ENCODE results near the gene DEGS2. TPM values are rescaled to one million over a fixed set of nuclear protein-coding genes. Genes with fewer than 3 reads are reported as not detected.

Gene DEGS2
- total RNA-seq, 1 experiment from 2014 or later, result 1.6 TPM

GRCh38 chr14:100135073-100135472, 24.4 kb downstream of the DEGS2 start (continued):
- TF ChIP-seq ATF2 (CRISPR knock-in tag; IDR thresholded peaks at IDR 0.05; ENCODE audit: borderline replicate concordance, low read depth) (no peak), NR1H2 (CRISPR knock-in tag; IDR thresholded peaks at IDR 0.05) (no peak), STAT6 (CRISPR knock-in tag; conservative IDR thresholded peaks at IDR 0.05; ENCODE audit: low read depth) (no peak), EMX1 (CRISPR knock-in tag; IDR thresholded peaks at IDR 0.05) (no peak), NR3C1 (CRISPR knock-in tag; conservative IDR thresholded peaks at IDR 0.05; ENCODE audit: low read depth) (no peak), ZSCAN18 (CRISPR knock-in tag; IDR thresholded peaks at IDR 0.05) (no peak), ZNF121 (CRISPR knock-in tag; IDR thresholded peaks at IDR 0.05) (no peak), FOXJ3 (CRISPR knock-in tag; IDR thresholded peaks at IDR 0.05; ENCODE audit: borderline replicate concordance) (no peak), ZMAT4 (CRISPR knock-in tag; IDR thresholded peaks at IDR 0.05) (no peak)

- Mint-ChIP-seq H3K27ac (no peak overlapping the region), H3K4me1 (peaks cover 12% of the 10 kb centered on the region), H3K4me3 (no peak overlapping the region), H3K36me3 (no peaks in the 10 kb centered on the region; the same call in 1 of the 2 replicates), H3K27me3 (ENCODE audit: low read depth) (no peaks in the 10 kb centered on the region), H3K9me3 (no peaks in the 10 kb centered on the region)
- TF ChIP-seq ATF1 (CRISPR knock-in tag; IDR thresholded peaks at IDR 0.05), result no peak
- TF ChIP-seq JAZF1 (CRISPR knock-in tag; IDR thresholded peaks at IDR 0.05), result no peak
- TF ChIP-seq ZSCAN18 (CRISPR knock-in tag; IDR thresholded peaks at IDR 0.05), result no peak
- TF ChIP-seq SOX15 (CRISPR knock-in tag; IDR thresholded peaks at IDR 0.05), result no peak
- TF ChIP-seq ZNF671 (CRISPR knock-in tag; IDR thresholded peaks at IDR 0.05), result no peak
- TF ChIP-seq ZNF219 (CRISPR knock-in tag; IDR thresholded peaks at IDR 0.05; ENCODE audit: borderline replicate concordance), result no peak
- TF ChIP-seq NR3C1 (CRISPR knock-in tag; conservative IDR thresholded peaks at IDR 0.05; ENCODE audit: low read depth), result no peak
- no peak for TF ChIP-seq ERG (CRISPR knock-in tag; IDR thresholded peaks at IDR 0.05)
- TF ChIP-seq STAT6 (CRISPR knock-in tag; conservative IDR thresholded peaks at IDR 0.05; ENCODE audit: low read depth), result no peak
- no peak for TF ChIP-seq E2F4 (CRISPR knock-in tag; IDR thresholded peaks at IDR 0.05; ENCODE audit: borderline replicate concordance, low read depth)
- TF ChIP-seq ELF4 (CRISPR knock-in tag; IDR thresholded peaks at IDR 0.05; ENCODE audit: low read depth), result no peak
- no peak for TF ChIP-seq IRF1 (CRISPR knock-in tag; IDR thresholded peaks at IDR 0.05)
- TF ChIP-seq NFATC4 (CRISPR knock-in tag; IDR thresholded peaks at IDR 0.05), result no peak
- no peak for TF ChIP-seq CBFB (CRISPR knock-in tag; IDR thresholded peaks at IDR 0.05; ENCODE audit: low read depth)
- TF ChIP-seq FOXJ3 (CRISPR knock-in tag; IDR thresholded peaks at IDR 0.05; ENCODE audit: borderline replicate concordance), result no peak
- ChIA-PET CTCF (interaction anchor here (1.9 kb wide), 1 partner anchor 21 kb away, joined by 7 read pairs; no protein-coding TSS in a partner anchor), POLR2A (no interaction called here)
- DNase-seq (ENCODE audit: low spot score), result no peak
- no peak for ATAC-seq
These were observed 24.9 kb downstream of the DEGS2 start for GRCh38 chr14:100134586-100134985.

Measured in WTC11 (cell line).